HL-60/S4 (cell line): ENCODE data around the gene LRRC27.

ENCODE experiments used
- in situ Hi-C: fragments of 300-500 bp; cut with MboI; formaldehyde crosslinking; loops from 2 replicates; pipeline ENCODE4 v1.14.3; 2022; ENCODE audit warnings: low sequenced_read_pairs

The LRRC27 gene

DNA sequence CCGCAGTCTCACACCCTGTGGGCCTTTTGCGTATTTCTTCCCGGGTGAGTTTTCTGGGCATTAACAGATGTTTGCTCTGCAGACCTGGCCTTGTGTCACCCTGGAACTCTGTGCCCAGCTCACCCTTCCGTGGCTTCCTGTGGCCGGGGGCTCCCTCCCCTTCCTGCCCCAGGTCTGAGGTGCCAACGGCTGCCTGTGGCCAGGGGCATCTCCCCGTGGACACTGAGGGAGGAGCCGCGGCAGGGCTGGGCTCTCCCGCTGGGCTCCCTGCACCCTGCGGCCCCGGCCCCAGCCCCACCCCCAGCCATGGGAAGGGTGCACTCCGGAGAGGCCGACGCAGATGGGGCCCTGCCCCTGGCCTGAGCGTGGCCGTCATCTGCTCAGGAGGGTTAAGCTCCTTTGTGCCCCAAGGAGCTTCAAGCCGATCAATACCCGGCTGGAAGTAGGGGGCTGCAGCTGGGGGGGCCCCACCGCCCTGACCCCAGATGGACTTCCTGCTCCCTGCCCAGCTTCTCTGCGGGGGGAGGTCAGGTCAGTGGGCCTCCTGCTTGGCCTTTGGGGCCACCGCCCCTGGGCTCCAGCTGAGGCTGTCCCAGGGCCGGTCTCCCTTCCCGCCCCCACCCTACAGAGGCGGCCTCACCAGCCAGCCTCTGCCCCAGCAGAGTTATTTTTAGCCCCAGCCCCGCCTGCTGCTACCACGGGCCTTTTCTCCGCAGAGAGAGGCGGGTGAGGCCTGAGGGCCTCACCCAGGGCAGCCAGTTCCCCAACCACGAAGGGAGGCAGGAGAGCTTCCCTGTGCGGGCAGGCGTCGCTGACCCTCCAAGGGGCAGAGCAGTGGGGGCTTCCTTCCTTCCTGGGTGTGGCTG is 89.2 kb downstream of the LRRC27 start:
- in situ Hi-C loops = no loop called here

DNA sequence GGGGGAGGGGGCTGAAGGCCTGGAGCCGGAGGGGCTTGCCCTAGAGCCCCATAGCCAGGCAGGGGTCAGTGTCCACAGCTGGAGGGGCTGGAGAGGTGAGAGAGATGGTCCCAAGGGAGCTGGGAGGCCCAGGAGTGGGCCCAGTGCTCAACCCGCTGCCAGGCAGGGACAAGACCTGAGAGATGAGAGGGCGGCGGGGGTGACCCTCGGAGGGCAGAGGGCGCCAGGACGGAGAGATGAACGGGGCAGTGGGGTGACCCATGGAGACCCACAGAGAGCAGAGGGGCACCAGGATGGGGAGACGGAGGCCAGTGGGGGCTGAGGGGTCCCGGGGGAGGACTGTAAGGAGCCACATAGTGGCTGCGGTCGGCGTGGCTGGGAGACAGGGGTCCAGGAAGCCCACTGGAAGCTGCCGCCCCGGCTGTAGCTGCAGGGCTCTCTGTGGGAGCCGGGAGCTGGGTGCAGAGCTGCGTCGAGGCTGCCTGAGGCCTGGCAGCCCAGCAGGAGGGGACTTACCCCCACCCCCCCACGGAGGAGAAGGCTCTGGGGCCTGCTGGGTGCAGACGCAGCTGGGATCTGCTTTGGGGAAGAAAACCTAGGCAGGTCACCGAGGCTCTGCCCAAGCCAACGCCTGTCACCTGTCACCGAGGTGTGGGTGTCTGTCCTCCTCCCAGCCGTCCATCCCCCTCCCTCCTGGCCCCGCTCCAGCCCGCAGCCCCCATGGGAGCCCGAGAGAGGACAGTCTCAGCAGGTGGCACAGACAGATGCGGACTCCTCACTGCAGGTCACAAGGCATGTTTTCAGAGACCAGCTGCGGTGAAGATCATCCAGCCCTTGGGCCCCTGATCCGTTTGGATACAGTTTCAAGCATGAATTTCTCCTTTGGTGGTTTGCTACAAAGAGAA is 90.1 kb downstream of the LRRC27 start:
- in situ Hi-C loops = no loop called here

DNA sequence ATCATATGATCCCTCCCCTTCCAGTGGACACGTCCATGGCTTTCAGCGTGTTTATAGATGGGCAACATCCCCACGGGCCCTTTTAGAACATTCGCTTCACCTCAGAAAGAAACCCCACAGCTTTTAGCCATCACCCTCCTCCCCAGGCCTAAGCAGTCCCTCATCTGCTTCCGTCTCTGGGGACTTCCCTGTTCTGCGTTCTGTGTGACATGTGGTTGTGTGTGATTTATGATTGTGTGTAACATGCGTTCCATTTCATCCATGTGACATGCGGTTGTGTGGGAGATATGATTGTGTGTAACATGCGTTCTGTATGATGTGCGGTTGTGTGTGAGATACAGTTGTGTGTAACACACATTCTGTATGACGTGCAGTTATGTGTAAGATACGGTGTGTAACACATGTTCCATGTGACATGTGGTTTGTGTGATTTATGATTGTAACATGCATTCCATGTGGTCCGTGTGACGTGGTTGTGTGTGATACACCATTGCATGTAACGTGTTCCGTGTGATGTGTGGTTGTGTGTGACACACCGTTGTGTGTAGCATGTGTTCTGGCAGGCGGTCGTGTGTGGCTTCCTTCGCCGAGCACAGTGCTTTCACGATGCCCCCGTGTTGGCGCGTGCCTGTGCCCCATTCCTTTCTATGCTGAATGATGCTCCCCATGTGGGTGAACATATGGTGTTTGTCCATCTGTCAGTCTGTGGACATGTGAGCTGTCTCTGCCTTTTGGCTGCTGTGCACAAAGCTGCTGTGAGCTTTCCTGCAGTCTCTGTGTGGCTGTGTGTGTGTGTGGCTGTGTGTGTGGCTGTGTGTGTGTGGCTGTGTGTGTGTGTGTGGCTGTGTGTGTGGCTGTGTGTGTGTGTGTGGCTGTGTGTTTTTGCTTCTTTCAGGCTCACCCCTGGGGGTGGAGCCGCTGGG is 91.2 kb downstream of the LRRC27 start:
- in situ Hi-C loops = no loop called here

DNA sequence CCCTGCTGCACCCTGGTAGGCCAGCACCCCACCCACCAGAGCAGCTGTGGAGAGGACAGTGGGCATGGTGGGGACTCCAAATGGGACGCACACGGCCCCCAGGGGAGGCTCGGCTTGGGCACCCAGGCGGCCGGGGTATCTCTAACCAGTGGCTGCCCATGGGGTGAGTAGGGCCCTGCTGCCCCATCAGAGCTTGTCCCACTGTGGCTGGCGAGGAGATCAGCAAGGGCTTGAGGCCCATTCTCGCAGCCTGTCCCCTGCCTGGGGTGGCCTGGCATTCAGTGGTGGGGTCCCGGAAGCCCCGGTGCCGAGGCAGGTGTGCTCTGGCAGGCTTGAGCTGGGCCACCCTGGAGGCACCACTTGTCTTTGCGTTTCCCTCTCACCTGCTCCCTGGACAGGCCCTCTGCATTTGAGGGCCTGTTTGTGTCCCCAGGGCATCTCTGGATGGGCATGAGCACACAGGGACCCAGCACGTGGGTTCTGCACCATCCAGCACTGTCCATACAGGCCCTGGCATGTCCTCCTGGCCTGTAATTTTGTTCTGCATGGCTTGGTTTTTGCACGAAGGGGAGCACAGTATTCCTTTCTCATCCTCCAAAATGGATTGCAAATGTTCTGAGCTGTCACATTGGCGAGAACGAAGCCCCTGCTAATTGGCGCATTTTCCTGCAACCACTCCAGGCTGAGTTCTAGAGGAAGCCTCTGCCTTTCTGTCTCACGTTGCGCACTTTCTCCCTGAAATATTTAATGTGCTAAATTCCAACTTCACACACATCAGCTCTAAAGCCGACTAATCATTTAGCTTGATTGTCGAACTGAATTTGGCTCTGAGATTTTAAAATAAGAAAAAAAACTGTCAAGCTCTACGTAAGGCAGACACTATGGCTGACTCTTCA is 92.2 kb downstream of the LRRC27 start:
- in situ Hi-C loops = no loop called here

DNA sequence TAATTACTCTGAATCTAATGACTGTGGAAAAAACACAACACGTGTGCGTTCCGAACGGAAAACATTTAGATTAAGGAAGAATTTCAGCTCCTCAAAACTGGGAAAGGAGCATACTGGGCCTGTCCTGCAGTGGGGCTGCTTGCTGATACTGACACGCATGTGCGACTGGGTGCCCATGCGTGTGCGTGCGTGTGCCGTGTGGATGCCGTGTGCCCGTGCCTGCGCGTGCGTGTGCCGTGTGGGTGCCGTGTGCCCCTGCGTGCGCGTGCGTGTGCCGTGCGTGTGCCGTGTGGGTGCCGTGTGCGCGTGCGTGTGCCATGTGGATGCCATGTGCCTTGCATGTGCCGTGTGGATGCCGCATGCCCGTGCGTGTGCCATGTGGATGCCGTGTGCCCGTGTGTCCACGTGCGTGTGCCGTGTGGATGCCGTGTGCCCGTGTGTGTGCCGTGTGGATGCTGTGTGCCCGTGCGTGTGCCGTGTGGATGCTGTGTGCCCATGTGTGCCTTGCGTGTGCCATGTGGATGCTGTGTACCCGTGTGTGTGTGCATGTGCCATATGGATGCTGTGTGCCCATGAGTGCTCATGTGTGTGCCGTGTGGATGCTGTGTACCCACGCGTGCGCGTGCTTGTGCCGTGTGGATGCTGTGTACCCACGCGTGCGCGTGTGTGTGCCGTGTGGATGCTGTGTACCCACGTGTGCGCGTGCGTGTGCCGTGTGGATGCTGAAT is 93.2 kb downstream of the LRRC27 start:
- in situ Hi-C loops = no loop called here

DNA sequence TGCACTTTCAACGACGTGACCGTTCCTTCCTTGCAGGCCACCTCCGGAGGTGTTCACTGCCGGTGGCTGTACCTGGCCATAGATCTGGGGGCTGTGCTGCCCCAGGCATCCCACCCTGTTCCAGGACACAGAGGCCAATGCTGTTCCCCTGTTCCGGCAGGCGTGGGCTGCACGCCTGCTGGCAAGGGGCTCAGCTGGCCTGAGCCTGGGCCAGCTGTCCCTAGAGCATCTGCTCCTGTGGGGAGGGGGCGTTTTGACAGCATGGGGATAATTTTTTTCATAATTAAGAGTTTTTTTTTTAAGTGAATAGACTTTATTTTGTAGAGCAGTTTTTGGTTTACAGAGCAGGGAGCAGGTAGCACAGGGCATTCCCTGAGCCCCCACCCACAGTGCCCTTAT is 93.8 kb downstream of the LRRC27 start:
- in situ Hi-C loops = no loop called here

DNA sequence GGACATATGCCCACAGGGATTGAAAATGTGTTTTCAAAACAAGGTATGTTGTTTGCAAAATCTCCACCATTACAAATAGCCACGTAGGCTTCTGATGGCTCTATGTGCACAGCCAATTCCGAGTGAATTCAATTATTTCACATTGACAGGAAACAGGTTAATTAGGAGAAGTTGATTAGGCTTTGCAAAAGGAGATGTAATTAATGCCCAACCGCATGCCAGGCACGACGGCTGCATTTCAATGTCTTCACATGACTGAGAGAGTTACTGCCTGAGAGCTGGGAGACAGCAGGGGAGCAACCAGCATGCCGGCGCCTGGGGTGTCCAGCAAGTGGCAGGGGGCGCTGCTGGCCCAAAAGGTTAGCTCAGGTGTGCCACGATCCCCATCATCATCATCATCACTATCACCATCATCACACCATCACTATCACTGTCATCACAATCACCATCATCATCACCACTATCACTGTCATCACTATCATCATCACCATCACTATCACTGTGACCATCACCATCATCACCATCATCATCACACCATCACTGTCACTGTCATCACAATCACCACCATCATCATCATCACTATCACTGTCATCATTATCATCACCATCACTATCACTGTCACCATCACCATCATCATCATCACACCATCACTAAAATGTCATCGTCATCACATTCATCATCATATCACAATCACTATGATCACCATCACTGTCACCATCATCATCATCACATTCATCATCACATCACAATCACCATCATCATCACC is 95.2 kb downstream of the LRRC27 start:
- in situ Hi-C loops = no loop called here

DNA sequence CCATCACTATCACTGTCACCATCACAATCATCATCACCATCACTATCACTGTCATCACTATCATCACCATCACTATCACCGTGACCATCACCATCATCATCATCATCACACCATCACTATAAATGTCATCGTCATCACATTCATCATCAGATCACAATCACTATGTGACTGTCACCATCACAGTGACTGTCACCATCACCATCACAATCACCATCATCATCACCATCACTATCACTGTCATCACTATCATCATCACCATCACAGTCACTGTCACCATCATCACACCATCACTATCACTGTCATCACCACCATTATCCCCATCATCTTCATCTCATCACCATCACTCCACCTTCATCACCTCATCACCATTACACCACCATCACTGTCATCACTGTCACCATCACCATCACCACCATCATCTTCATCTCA is 96.0 kb downstream of the LRRC27 start:
- in situ Hi-C loops = no loop called here

DNA sequence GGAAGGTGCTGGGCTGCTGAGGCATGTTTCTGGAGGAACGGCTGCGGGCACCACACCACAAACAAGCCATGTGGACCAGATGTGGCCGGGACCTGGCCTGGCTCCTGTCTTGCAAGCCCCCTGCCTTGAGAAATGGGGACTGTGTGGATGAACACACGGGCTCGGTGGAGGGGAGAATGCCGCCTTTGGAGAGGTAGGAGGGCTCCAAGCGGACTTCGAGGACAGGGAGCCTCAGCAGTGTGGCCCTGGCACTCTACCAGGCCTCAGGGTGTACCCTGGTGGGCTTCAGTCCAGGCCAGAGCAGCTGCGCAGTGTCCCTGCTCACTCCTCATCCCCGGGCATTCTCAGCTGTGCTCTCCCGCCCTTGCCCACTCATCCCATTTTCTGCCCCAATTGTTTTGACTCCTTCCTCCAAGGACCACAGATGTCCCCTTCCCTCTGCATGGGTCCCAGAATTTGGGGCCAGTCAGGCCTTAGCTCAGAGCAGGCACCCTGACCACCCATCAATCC is 96.5 kb downstream of the LRRC27 start:
- in situ Hi-C loops = no loop called here
